Bronchial epithelial cell (primary cell): ENCODE measurements around the gene ANKRD22. TPM values are rescaled to one million over a fixed set of nuclear protein-coding genes. Genes with fewer than 3 reads are reported as not detected.
A peak's percentile ranks its signal among the peaks of the same experiment; 100 is the strongest.

Source experiments
- DNase-seq: peaks from one replicate; pipeline ENCODE4 v3.0.0-alpha.2; 2010; ENCODE audit warnings: low read depth
- FAIRE-seq: peaks from 2 replicates; lab custom pipeline; 2011; peaks lifted over from hg19 to GRCh38; lab: Jason Lieb, UNC
- H3K27me3 ChIP-seq: 2 replicates; pipeline ENCODE4 v1.5.1; 2011; ENCODE audit warnings: low read length; ENCODE audit not compliant: control insufficient read depth, insufficient read depth
- H3K36me3 ChIP-seq: 2 replicates; pipeline ENCODE4 v1.5.1; 2011; ENCODE audit warnings: low read length; ENCODE audit not compliant: control insufficient read depth, insufficient read depth
- H3K4me3 ChIP-seq: 2 replicates; pipeline ENCODE4 v1.5.1; 2011; ENCODE audit warnings: mild to moderate bottlenecking, low read depth, low read length, control low read depth
- CTCF ChIP-seq: IDR thresholded peaks from 2 replicates; pipeline ENCODE4 v1.5.1; 2011; ENCODE audit warnings: mild to moderate bottlenecking, moderate library complexity, low read length, control low read depth, inconsistent platforms; ENCODE audit not compliant: insufficient read depth, severe bottlenecking
- total RNA-seq: library from RNA; depleted of rRNA; stranded (reverse); fragments of >200 nt; gene quantifications from 2 replicates; pipeline ENCODE4 v1.2.1, GENCODE V29; 2014

ANKRD22 gene
- total RNA-seq, 1 donor from 2014 or later, result 5.3 TPM

- FAIRE-seq (no peak), DNase-seq (peak; percentile 94)
- no peaks in the 10 kb centered on the region for H3K36me3 ChIP-seq
- no peak overlapping the region for H3K4me3 ChIP-seq
- no peak for TF ChIP-seq CTCF
- no peaks in the 10 kb centered on the region for H3K27me3 ChIP-seq
Measured at GRCh38 chr10:88848499-88848898, 3.1 kb downstream of the ANKRD22 start.

- no peak for TF ChIP-seq CTCF
- DNase-seq, result no peak
- Histone ChIP-seq H3K4me3 (no peak overlapping the region), H3K27me3 (no peaks in the 10 kb centered on the region), H3K36me3 (no peaks in the 10 kb centered on the region)
- no peak for FAIRE-seq
Measured at GRCh38 chr10:88843171-88843570, 8.5 kb downstream of the ANKRD22 start.

GRCh38 chr10:88841316-88842111 lies 10.1 kb downstream of the ANKRD22 start:
- no peak for FAIRE-seq
- H3K4me3 ChIP-seq, result no peak overlapping the region
- DNase-seq, result no peak
- no peaks in the 10 kb centered on the region for H3K27me3 ChIP-seq
- H3K36me3 ChIP-seq, result no peaks in the 10 kb centered on the region
- TF ChIP-seq CTCF, result no peak

- Histone ChIP-seq H3K27me3 (no peaks in the 10 kb centered on the region), H3K4me3 (no peak overlapping the region), H3K36me3 (no peaks in the 10 kb centered on the region)
- FAIRE-seq (no peak), DNase-seq (no peak)
- no peak for TF ChIP-seq CTCF
Measured at GRCh38 chr10:88840881-88841280, 10.8 kb downstream of the ANKRD22 start.

GRCh38 chr10:88840104-88840503 lies 11.5 kb downstream of the ANKRD22 start:
- no peaks in the 10 kb centered on the region for H3K27me3 ChIP-seq
- no peaks in the 10 kb centered on the region for H3K36me3 ChIP-seq
- H3K4me3 ChIP-seq, result no peak overlapping the region
- no peak for TF ChIP-seq CTCF
- peak; percentile 87 for DNase-seq
- no peak for FAIRE-seq
